Measurements from ENCODE around the gene JAG2. TPM values are rescaled to one million over a fixed set of nuclear protein-coding genes. Genes with fewer than 3 reads are reported as not detected.
A peak's percentile ranks its signal among the peaks of the same experiment; 100 is the strongest.

JAG2 gene
- total RNA-seq, 1 donor from 2014 or later = 84.1 TPM

DNA sequence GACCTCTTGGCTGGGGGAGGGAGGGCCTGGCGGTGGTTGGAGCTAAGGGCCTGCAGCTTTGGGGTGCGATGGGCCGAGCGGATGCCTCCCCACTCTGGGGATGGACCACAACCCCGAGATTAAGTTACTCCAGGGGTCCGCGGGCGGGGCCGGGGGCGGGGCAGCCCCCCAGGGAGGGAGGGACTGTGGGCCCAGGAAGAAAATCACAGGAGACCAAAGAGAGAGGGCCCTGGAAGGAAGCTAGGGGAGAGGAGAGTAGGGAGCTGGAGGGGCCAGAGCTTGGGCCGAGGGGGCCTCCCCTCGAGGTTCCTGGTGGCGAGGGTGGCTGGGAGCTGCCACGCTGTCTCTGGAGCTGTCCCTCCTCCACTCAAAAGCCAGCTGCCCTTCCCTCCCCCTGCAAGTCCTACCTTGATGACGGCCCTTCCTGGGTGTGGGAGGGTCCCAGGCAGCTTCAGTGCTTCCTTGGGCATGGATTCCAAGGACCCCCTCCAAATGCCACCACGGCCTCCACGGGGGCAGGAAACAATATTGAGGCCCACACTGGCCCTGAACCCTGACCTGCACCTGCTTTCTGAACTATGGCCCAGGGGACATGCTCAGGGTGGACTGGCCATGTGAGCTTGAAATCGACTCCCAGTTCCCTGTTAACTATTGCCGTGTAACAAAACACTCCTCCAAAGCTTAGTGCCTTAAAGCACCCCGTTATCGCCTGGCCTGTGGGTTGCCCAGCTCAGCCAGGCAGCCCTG lies 13.1 kb upstream of the JAG2 start:
- TF ChIP-seq, protein P1, sequence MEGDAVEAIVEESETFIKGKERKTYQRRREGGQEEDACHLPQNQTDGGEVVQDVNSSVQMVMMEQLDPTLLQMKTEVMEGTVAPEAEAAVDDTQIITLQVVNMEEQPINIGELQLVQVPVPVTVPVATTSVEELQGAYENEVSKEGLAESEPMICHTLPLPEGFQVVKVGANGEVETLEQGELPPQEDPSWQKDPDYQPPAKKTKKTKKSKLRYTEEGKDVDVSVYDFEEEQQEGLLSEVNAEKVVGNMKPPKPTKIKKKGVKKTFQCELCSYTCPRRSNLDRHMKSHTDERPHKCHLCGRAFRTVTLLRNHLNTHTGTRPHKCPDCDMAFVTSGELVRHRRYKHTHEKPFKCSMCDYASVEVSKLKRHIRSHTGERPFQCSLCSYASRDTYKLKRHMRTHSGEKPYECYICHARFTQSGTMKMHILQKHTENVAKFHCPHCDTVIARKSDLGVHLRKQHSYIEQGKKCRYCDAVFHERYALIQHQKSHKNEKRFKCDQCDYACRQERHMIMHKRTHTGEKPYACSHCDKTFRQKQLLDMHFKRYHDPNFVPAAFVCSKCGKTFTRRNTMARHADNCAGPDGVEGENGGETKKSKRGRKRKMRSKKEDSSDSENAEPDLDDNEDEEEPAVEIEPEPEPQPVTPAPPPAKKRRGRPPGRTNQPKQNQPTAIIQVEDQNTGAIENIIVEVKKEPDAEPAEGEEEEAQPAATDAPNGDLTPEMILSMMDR (IDR thresholded peaks at IDR 0.05; ENCODE audit: partially characterized antibody, unreplicated experiment) = no peak
- Mint-ChIP-seq H3K27ac (ENCODE audit: unreplicated experiment) (peak overlapping the region; percentile 15), H3K27me3 (ENCODE audit: unreplicated experiment) (peaks cover 5% of the 10 kb centered on the region), H3K9me3 (ENCODE audit: unreplicated experiment) (peaks cover 9% of the 10 kb centered on the region), H3K4me1 (ENCODE audit: low read depth, unreplicated experiment) (peaks cover 20% of the 10 kb centered on the region), H3K4me3 (ENCODE audit: unreplicated experiment) (peak overlapping the region; percentile 55), H3K36me3 (ENCODE audit: unreplicated experiment) (no peaks in the 10 kb centered on the region)
- no peak for DNase-seq

DNA sequence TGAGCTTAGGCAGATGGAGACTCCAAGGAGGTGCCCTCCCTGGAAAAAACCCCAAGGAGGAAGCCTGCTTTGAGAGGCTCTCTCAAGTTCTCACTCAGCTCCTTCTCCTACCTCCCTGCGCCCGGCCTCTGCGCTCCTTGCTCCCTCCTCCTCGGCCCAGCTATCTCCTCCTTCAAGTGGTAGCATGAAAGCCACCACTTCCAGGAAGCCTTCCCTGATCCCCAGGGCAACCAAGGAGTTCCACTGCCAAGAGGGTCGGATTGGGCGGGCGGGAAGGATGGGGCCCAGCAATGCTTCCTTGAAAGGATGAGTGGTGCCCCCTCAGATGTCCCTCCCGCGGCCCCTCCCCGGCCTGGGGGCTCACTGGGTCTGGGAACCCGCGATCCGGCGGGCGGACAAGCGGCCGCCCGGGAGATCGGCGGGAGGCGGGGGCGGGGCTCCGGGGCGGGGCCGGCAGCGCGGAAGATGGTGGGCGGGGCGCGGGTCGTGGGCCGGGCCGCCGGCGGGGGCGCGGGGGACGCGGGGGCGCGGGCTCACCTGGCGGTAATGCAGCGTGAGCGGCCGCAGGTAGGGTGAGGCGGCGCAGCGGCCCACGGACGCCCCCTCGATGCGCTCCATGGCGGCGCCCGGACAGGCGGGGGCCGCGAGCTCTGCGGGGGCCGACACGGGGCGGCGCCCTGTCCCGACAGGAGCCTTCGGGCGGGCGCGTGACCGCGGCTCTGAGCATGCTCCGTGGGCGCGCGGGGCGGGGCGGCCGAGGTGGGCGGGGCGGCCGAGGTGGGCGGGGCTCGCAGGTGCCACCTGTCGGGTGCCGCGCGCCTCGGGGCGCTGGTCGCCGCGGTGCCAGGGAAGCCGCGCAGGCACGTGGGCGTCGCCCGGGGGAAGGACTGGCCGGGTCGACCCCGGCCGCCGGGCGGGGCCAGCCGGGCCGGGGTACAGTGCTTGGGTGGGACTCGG lies 12.3 kb upstream of the JAG2 start, which contains the start of gene NUDT14:
Gene NUDT14, minus strand, starts transcription at position 721 of the 957 bp plus-strand sequence. Its CDS starts 103 bp downstream, at position 618.
- Mint-ChIP-seq H3K27me3 (ENCODE audit: unreplicated experiment) (peaks cover 7% of the 10 kb centered on the region), H3K4me1 (ENCODE audit: low read depth, unreplicated experiment) (peaks cover 22% of the 10 kb centered on the region), H3K27ac (ENCODE audit: unreplicated experiment) (peak within 1 kb of the TSS; percentile 70), H3K9me3 (ENCODE audit: unreplicated experiment) (peaks cover 9% of the 10 kb centered on the region), H3K36me3 (ENCODE audit: unreplicated experiment) (no peaks in the 10 kb centered on the region), H3K4me3 (ENCODE audit: unreplicated experiment) (peak within 1 kb of the TSS; percentile 88)
- peak; percentile 77 for DNase-seq
- TF ChIP-seq, protein P1 (IDR thresholded peaks at IDR 0.05; ENCODE audit: partially characterized antibody, unreplicated experiment) = no peak

GRCh38 chr14:105179191-105179590 lies 10.6 kb upstream of the JAG2 start:
- Mint-ChIP-seq H3K36me3 (ENCODE audit: unreplicated experiment) (no peaks in the 10 kb centered on the region), H3K4me3 (ENCODE audit: unreplicated experiment) (peak overlapping the region; percentile 88), H3K9me3 (ENCODE audit: unreplicated experiment) (peaks cover 9% of the 10 kb centered on the region), H3K4me1 (ENCODE audit: low read depth, unreplicated experiment) (peaks cover 21% of the 10 kb centered on the region), H3K27ac (ENCODE audit: unreplicated experiment) (peak overlapping the region; percentile 66), H3K27me3 (ENCODE audit: unreplicated experiment) (peaks cover 7% of the 10 kb centered on the region)
- TF ChIP-seq, protein P1 (IDR thresholded peaks at IDR 0.05; ENCODE audit: partially characterized antibody, unreplicated experiment) = no peak
- DNase-seq = no peak

DNA sequence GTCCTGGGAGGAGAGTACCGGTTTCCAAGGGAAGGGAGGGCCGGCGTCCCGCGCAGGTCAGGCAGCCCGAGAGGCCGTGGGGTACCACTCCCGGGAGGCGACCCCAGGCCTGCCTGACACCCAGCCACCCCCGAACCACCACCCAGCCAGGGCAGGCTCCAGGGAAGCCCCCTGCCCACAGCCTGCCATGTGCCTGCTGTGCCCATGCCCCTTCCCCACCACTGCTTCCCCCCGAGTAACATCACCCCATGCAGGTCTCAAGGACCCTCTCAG lies 10.2 kb upstream of the JAG2 start:
- peaks cover 9% of the 10 kb centered on the region for H3K9me3 Mint-ChIP-seq (ENCODE audit: unreplicated experiment)
- TF ChIP-seq, protein P1 (IDR thresholded peaks at IDR 0.05; ENCODE audit: partially characterized antibody, unreplicated experiment) = no peak
- peaks cover 20% of the 10 kb centered on the region for H3K4me1 Mint-ChIP-seq (ENCODE audit: low read depth, unreplicated experiment)
- peak overlapping the region; percentile 76 for H3K4me3 Mint-ChIP-seq (ENCODE audit: unreplicated experiment)
- H3K27ac Mint-ChIP-seq (ENCODE audit: unreplicated experiment) = peak overlapping the region; percentile 94
- DNase-seq = no peak
- peaks cover 7% of the 10 kb centered on the region for H3K27me3 Mint-ChIP-seq (ENCODE audit: unreplicated experiment)
- no peaks in the 10 kb centered on the region for H3K36me3 Mint-ChIP-seq (ENCODE audit: unreplicated experiment)

Measured in glutamatergic neuron (in vitro differentiated cells).